Mesenchymal stem cell (in vitro differentiated cells and primary cell): ENCODE data around the gene LHFPL2.

Experiments used
- DNase-seq: peaks from one replicate; pipeline ENCODE4 v3.0.0-alpha.2; 2013
- H2AFZ ChIP-seq: one replicate; pipeline ENCODE4 v1.6.1; 2013; ENCODE audit warnings: low read depth, mild to moderate bottlenecking, control low read depth, inconsistent platforms, low read length, moderate library complexity
- H2AK5ac ChIP-seq: 2 replicates; pipeline ENCODE4 v1.6.1; 2013; ENCODE audit warnings: low read length, moderate library complexity, mild to moderate bottlenecking, inconsistent platforms; ENCODE audit not compliant: severe bottlenecking
- H2BK120ac ChIP-seq: one replicate; pipeline ENCODE4 v1.6.1; 2013; ENCODE audit warnings: low read depth, mild to moderate bottlenecking, inconsistent platforms, low read length, moderate library complexity
- H2BK12ac ChIP-seq, 2 experiments: one replicate each; pipeline ENCODE4 v1.6.1; 2013; ENCODE audit warnings: inconsistent platforms in 2 of 2, low read length in 2 of 2, mild to moderate bottlenecking in 2 of 2, moderate library complexity in 2 of 2, control low read depth in 1 of 2
- H2BK15ac ChIP-seq: one replicate; pipeline ENCODE4 v1.6.1; 2013; ENCODE audit warnings: mild to moderate bottlenecking, low read depth, inconsistent platforms; ENCODE audit not compliant: poor library complexity, severe bottlenecking
- H2BK5ac ChIP-seq: 2 replicates; pipeline ENCODE4 v1.6.1; 2013; ENCODE audit warnings: low read depth, mild to moderate bottlenecking, low read length, control low read depth, inconsistent platforms; ENCODE audit not compliant: poor library complexity, severe bottlenecking
- H3K14ac ChIP-seq, 2 experiments: one replicate each; pipeline ENCODE4 v1.6.1; 2013; ENCODE audit warnings: inconsistent platforms in 2 of 2, low read length in 2 of 2, control low read depth in 1 of 2, mild to moderate bottlenecking in 1 of 2, moderate library complexity in 1 of 2
- H3K18ac ChIP-seq, 2 experiments: one replicate each; pipeline ENCODE4 v1.6.1; 2013; ENCODE audit warnings: inconsistent platforms in 2 of 2, low read length in 2 of 2, control low read depth in 1 of 2, low read depth in 1 of 2, mild to moderate bottlenecking in 1 of 2
- H3K23ac ChIP-seq, 2 experiments: one replicate each; pipeline ENCODE4 v1.6.1; 2013; ENCODE audit warnings: inconsistent platforms in 2 of 2, low read length in 2 of 2, mild to moderate bottlenecking in 2 of 2, moderate library complexity in 2 of 2, control low read depth in 1 of 2
- H3K27ac ChIP-seq: 2 replicates; pipeline ENCODE4 v1.5.1; 2013; ENCODE audit warnings: mild to moderate bottlenecking, moderate library complexity, low read length, control low read depth, inconsistent platforms; ENCODE audit not compliant: poor library complexity, severe bottlenecking
- H3K27me3 ChIP-seq, 2 experiments: 2 replicates each; pipeline versions ENCODE4 v1.6.1 to v1.7.0; 2013; ENCODE audit warnings: low read length in 2 of 2, mild to moderate bottlenecking in 2 of 2, moderate library complexity in 2 of 2, control low read depth in 1 of 2, inconsistent platforms in 1 of 2; ENCODE audit not compliant: control insufficient read depth in 1 of 2, insufficient read depth in 1 of 2
- H3K36me3 ChIP-seq, 2 experiments: 2 replicates each; pipeline versions ENCODE4 v1.6.1 to v1.7.0; 2013; ENCODE audit warnings: low read length in 2 of 2, control low read depth in 1 of 2, inconsistent platforms in 1 of 2, low read depth in 1 of 2, mild to moderate bottlenecking in 1 of 2; ENCODE audit not compliant: insufficient read depth in 2 of 2, control insufficient read depth in 1 of 2
- H3K4ac ChIP-seq, 2 experiments: one replicate each; pipeline ENCODE4 v1.6.1; 2013; ENCODE audit warnings: inconsistent platforms in 2 of 2, low read length in 2 of 2, mild to moderate bottlenecking in 2 of 2, moderate library complexity in 2 of 2, control low read depth in 1 of 2, low read depth in 1 of 2
- H3K4me1 ChIP-seq: 2 replicates; pipeline ENCODE4 v1.6.1; 2013; ENCODE audit warnings: low read depth, low read length, control low read depth; ENCODE audit not compliant: control insufficient read depth, insufficient read depth
- H3K4me2 ChIP-seq: 2 replicates; pipeline ENCODE4 v1.6.1; 2013; ENCODE audit warnings: low read length, mild to moderate bottlenecking, inconsistent platforms; ENCODE audit not compliant: poor library complexity, severe bottlenecking
- H3K4me3 ChIP-seq, 2 experiments: 2 replicates each; pipeline versions ENCODE4 v1.5.1 to v1.7.0; 2013; ENCODE audit warnings: low read length in 2 of 2, mild to moderate bottlenecking in 2 of 2, control low read depth in 1 of 2, low read depth in 1 of 2; ENCODE audit not compliant: insufficient read depth in 1 of 2
- H3K79me1 ChIP-seq: replicated peaks from 2 replicates; pipeline ENCODE4 v1.6.1; 2013; ENCODE audit warnings: mild to moderate bottlenecking, control low read depth, low read length, inconsistent platforms; ENCODE audit not compliant: poor library complexity, severe bottlenecking
- H3K9ac ChIP-seq: 2 replicates; pipeline ENCODE4 v1.7.0; 2013; ENCODE audit warnings: mild to moderate bottlenecking, low read length, moderate library complexity
- H3K9me3 ChIP-seq: 2 replicates; pipeline ENCODE4 v1.7.0; 2013; ENCODE audit warnings: mild to moderate bottlenecking, low read length; ENCODE audit not compliant: control insufficient read depth
- H4K8ac ChIP-seq: one replicate; pipeline ENCODE4 v1.6.1; 2013; ENCODE audit warnings: inconsistent platforms, mild to moderate bottlenecking, low read length, moderate library complexity
- H4K91ac ChIP-seq: one replicate; pipeline ENCODE4 v1.6.1; 2013; ENCODE audit warnings: mild to moderate bottlenecking, low read length, inconsistent platforms
- WGBS: methylation state at CpG from one replicate; pipeline ENCODE4 v1.1.7; 2013; ENCODE audit warnings: mixed read lengths; 5-methylcytosine and 5-hydroxymethylcytosine counted together

Gene LHFPL2

DNA sequence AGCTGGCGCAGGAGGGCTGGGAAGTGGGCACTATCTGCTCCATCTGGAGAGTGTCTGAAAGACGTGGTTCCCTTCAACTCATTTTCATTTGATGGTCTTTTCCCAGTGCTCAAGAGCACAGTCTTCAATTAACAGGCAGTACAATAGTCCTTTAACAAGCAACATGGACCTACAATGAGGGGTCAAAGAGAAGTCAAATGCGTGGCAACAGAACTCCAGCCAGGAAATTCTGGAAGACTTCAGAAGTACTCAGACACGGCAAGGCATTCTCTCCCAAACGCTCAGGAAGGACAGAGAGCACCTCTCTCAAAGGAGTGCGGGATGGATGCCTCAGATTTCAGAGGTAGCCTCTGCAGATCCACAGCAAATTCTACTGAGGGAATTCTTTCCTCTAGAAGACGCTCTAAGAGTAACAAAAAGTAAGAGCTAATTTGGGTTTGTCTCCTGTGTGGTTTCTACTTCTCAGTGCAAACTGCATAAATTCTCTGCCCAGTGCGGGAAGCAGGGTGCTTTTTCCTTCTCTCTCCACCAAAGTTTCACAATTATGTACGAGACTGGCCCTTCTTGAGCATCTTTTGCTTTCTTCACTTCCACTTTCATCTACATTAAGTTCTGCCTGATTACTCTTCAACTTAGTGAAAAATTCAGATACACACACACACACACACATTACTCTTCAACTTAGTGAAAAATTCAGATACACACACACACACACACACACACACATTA is 56.4 kb downstream of the LHFPL2 start:
- Histone ChIP-seq H3K4me1 (peaks cover 14% of the 10 kb centered on the region), H4K91ac (no peak overlapping the region), H3K9ac (peak overlapping the region; percentile 80), H3K36me3 (peaks cover 0 to 5% of the 10 kb centered on the region in 2 experiments), H2BK5ac (no peak overlapping the region), H4K8ac (no peak overlapping the region), H3K14ac (no peak overlapping the region), H2BK120ac (peak overlapping the region; percentile 4), H2BK15ac (no peak overlapping the region), H3K9me3 (no peaks in the 10 kb centered on the region), H3K18ac (peak overlapping the region in 1 of 2 experiments; percentile 81), H3K4ac (peak overlapping the region in 1 of 2 experiments; percentile 43), H3K4me3 (peak overlapping the region in 1 of 2 experiments; percentile 36), H3K4me2 (no peak overlapping the region), H2AFZ (no peak overlapping the region), H3K23ac (peak overlapping the region in 1 of 2 experiments; percentile 40), H3K79me1 (peaks cover 7% of the 10 kb centered on the region), H3K27ac (no peak overlapping the region), H2AK5ac (no peak overlapping the region), H3K27me3 (no peaks in the 10 kb centered on the region), H2BK12ac (peak overlapping the region; percentile 79 to 94)
- 74% methylated on average over 9 of the region's 9 CpGs for WGBS
- no peak for DNase-seq

DNA sequence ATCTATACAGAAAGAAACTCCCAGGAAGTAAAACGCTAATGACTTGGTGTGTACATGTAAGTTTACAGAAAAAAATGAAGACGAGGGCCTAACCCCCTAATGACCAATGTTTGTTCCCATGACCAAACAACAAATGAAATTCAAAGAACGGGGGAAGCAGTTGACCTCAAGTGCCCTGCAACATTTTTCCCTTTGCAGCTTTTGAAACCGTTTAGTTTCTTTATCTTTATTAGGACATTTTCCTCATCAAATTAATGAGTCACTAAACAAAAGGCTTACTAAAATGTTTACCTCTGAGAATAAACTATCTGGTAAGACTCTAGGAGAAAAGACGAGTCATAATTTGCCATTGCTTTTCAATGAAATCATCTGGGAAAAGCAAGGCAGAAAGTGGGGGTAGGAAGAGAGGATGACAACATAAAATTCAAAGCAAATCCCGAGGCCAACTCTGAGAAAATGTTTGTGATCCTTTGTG is 57.4 kb downstream of the LHFPL2 start:
- no peak overlapping the region for H4K91ac ChIP-seq
- peaks cover 7% of the 10 kb centered on the region for H3K79me1 ChIP-seq
- H2BK15ac ChIP-seq = no peak overlapping the region
- peaks cover 13% of the 10 kb centered on the region for H3K4me1 ChIP-seq
- H2AK5ac ChIP-seq = no peak overlapping the region
- no peaks in the 10 kb centered on the region for H3K27me3 ChIP-seq
- no peak overlapping the region for H3K27ac ChIP-seq
- peak overlapping the region in 1 of 2 experiments; percentile 36 for H3K4me3 ChIP-seq
- no peaks in the 10 kb centered on the region for H3K9me3 ChIP-seq
- no peak overlapping the region for H2BK12ac ChIP-seq
- no peak overlapping the region for H2AFZ ChIP-seq
- H2BK120ac ChIP-seq = no peak overlapping the region
- peak; percentile 99 for DNase-seq
- peak overlapping the region; percentile 80 for H3K9ac ChIP-seq
- H3K18ac ChIP-seq = no peak overlapping the region
- H3K36me3 ChIP-seq = peaks cover 0 to 5% of the 10 kb centered on the region in 2 experiments
- 0% methylated on average over 5 of the region's 6 CpGs for WGBS
- H3K14ac ChIP-seq = no peak overlapping the region
- no peak overlapping the region for H3K4ac ChIP-seq
- no peak overlapping the region for H3K23ac ChIP-seq
- no peak overlapping the region for H2BK5ac ChIP-seq
- H4K8ac ChIP-seq = no peak overlapping the region
- H3K4me2 ChIP-seq = no peak overlapping the region

DNA sequence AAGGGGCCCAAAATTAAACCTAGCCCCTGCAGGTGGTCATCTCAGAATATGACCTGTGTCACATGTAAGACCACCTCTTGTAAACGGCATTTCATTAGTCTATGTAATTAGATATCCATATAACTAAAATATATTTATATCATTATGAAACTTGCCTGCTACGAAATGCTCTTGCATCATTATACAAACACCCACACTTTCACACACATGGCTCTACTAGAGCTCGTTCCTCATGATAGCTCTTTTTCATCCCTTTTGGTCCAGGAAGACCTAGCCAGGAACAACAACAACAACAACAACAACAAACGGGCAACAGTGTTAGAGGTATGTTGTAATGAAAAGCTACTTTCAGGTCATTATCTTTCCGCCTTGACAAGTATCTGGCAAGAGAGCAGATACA is 58.6 kb downstream of the LHFPL2 start:
- Histone ChIP-seq H2AFZ (no peak overlapping the region), H3K4me2 (no peak overlapping the region), H2BK120ac (no peak overlapping the region)

DNA sequence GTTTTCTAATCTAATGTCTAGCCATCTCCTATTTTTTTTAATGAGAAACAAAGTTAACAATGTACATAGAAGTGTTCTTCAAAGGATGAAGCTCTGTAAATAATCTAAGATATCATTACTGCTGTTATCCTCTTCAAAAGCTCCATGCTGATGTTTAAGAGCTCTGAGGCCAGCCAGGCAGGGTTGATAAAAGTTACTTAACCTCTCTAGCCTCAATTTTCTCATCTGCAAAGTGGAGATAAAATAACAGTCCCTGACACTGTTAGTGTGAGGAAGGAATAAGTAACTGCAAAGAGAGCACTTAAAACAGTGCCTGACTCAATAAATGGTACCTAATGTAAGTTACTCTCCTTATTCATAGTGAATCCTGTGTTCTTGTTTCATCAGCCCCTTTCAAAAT is 60.1 kb downstream of the LHFPL2 start:
- no peak overlapping the region for H3K14ac ChIP-seq
- H3K27ac ChIP-seq = no peak overlapping the region
- no peaks in the 10 kb centered on the region for H3K9me3 ChIP-seq
- no peak overlapping the region for H3K23ac ChIP-seq
- no peak overlapping the region for H2BK5ac ChIP-seq
- H4K91ac ChIP-seq = no peak overlapping the region
- no peak overlapping the region for H2BK120ac ChIP-seq
- no peak overlapping the region for H2AFZ ChIP-seq
- H2AK5ac ChIP-seq = no peak overlapping the region
- H2BK15ac ChIP-seq = no peak overlapping the region
- no peak for DNase-seq
- no peak overlapping the region for H3K18ac ChIP-seq
- peak overlapping the region; percentile 76 for H3K9ac ChIP-seq
- H3K4me3 ChIP-seq = no peak overlapping the region
- no peak overlapping the region for H2BK12ac ChIP-seq
- peaks cover 7% of the 10 kb centered on the region for H3K79me1 ChIP-seq
- H3K27me3 ChIP-seq = no peaks in the 10 kb centered on the region
- no peak overlapping the region for H3K4me2 ChIP-seq
- no peak overlapping the region for H3K4ac ChIP-seq
- peaks cover 7% of the 10 kb centered on the region for H3K4me1 ChIP-seq
- H4K8ac ChIP-seq = no peak overlapping the region
- peaks cover 0 to 5% of the 10 kb centered on the region in 2 experiments for H3K36me3 ChIP-seq

More for the DNA sequence above, 58.6 kb downstream of the LHFPL2 start:
- Histone ChIP-seq H3K27ac (no peak overlapping the region), H4K8ac (no peak overlapping the region), H2AK5ac (no peak overlapping the region), H2BK12ac (peak overlapping the region in 1 of 2 experiments; percentile 37), H2BK5ac (no peak overlapping the region), H4K91ac (no peak overlapping the region), H2BK15ac (no peak overlapping the region), H3K27me3 (no peaks in the 10 kb centered on the region), H3K14ac (no peak overlapping the region), H3K4me1 (peaks cover 9% of the 10 kb centered on the region), H3K79me1 (peaks cover 7% of the 10 kb centered on the region), H3K9me3 (no peaks in the 10 kb centered on the region), H3K36me3 (peaks cover 0 to 5% of the 10 kb centered on the region in 2 experiments), H3K23ac (no peak overlapping the region), H3K9ac (peak overlapping the region; percentile 80), H3K4me3 (no peak overlapping the region), H3K4ac (no peak overlapping the region), H3K18ac (no peak overlapping the region)
- WGBS = 100% methylated on average over 2 of the region's 5 CpGs
- DNase-seq = no peak
